ENCODE results near the gene DPP6.

DPP6 gene

DNA sequence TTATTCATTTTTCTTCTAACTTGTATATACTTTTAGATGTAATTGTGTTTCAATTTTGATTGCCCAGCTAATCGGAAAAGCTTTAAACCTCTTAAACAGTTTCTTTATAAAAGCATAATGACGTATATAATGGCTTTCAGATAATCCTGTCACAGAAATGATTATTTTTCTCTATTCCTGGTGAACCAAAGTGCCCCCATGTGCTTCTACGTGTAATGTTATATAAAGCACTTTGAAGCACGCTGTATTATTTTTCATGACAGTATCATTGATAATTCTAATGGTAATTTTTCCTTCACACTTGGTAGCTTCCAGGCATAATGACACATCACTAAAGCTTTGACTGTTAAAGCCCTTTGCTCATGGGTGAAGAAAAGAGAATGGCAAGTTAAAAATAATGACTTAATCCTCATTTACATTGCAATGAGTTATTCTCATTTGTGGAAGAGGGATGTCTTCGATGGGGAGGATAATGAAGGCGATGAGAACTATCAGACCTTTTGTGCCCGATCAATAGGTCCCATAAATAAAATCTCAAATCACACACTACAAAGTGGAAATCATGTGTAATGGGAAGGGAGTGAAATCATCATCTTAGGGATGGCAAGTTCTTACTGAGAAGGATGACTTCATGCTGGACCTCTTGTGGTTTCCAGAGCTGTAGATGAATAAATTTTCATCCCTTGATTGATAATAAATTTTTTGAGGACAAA, 460.1 kb downstream of the DPP6 start:
- no peak overlapping the region for H3K4me3 ChIP-seq (ENCODE audit: low read depth, low read length)
- H3K36me3 ChIP-seq: no peaks in the 10 kb centered on the region
- H3K27me3 ChIP-seq (ENCODE audit: insufficient read depth, low read depth, severe bottlenecking): peaks cover 8% of the 10 kb centered on the region
- DNase-seq: no peak
- peaks cover 4% of the 10 kb centered on the region for H3K9me3 ChIP-seq (ENCODE audit: severe bottlenecking)
- TF ChIP-seq, protein P1, sequence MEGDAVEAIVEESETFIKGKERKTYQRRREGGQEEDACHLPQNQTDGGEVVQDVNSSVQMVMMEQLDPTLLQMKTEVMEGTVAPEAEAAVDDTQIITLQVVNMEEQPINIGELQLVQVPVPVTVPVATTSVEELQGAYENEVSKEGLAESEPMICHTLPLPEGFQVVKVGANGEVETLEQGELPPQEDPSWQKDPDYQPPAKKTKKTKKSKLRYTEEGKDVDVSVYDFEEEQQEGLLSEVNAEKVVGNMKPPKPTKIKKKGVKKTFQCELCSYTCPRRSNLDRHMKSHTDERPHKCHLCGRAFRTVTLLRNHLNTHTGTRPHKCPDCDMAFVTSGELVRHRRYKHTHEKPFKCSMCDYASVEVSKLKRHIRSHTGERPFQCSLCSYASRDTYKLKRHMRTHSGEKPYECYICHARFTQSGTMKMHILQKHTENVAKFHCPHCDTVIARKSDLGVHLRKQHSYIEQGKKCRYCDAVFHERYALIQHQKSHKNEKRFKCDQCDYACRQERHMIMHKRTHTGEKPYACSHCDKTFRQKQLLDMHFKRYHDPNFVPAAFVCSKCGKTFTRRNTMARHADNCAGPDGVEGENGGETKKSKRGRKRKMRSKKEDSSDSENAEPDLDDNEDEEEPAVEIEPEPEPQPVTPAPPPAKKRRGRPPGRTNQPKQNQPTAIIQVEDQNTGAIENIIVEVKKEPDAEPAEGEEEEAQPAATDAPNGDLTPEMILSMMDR (IDR thresholded peaks at IDR 0.05; ENCODE audit: low read depth, low read length): no peak
- no peak overlapping the region for H3K27ac ChIP-seq

DNA sequence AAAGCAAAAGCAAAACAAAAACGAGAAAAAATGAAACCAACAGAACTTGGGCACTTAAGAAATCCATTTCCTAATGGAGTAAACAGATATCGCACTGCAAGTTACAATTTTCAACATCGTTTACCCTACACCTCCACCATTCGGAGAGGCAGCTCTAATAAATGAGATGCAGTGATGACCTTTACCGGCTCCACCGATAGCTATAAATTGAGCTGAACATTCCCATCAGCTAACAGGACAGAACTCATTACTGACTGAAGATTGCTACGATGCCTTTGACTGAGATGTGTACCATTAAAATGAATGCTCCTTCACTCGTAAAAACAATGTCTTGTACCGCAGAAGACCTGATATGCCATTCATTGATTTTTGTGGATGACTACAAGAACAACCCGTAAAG, 465.6 kb downstream of the DPP6 start:
- no peaks in the 10 kb centered on the region for H3K9me3 ChIP-seq (ENCODE audit: severe bottlenecking)
- H3K36me3 ChIP-seq: no peaks in the 10 kb centered on the region
- no peak overlapping the region for H3K4me3 ChIP-seq (ENCODE audit: low read depth, low read length)
- no peak overlapping the region for H3K27ac ChIP-seq
- peaks cover 24% of the 10 kb centered on the region for H3K27me3 ChIP-seq (ENCODE audit: insufficient read depth, low read depth, severe bottlenecking)
- TF ChIP-seq, protein P1 (IDR thresholded peaks at IDR 0.05; ENCODE audit: low read depth, low read length): no peak
- DNase-seq: no peak

DNA sequence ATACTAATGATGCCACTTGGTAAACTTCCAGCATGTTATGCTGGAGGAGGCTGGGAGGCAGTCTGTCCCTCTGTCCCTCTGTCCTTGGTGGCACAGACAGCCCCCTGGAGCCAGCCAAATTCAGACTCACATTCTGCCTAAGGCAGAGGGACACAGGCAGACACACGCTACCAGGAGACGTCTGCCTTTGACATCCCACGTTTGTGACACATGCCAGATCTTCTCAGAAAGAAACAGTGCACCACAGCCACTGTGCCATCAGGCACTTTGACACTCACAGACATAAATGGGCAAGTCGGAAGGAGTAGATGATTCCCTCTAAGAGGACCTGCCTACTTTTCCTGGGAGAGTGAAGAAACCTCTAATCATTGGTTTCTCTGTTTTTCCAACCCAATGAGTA, 467.0 kb downstream of the DPP6 start:
- H3K36me3 ChIP-seq: no peaks in the 10 kb centered on the region
- no peak for DNase-seq
- TF ChIP-seq, protein P1 (IDR thresholded peaks at IDR 0.05; ENCODE audit: low read depth, low read length): no peak
- no peak overlapping the region for H3K4me3 ChIP-seq (ENCODE audit: low read depth, low read length)
- H3K27me3 ChIP-seq (ENCODE audit: insufficient read depth, low read depth, severe bottlenecking): peaks cover 24% of the 10 kb centered on the region
- H3K27ac ChIP-seq: no peak overlapping the region
- no peaks in the 10 kb centered on the region for H3K9me3 ChIP-seq (ENCODE audit: severe bottlenecking)

DNA sequence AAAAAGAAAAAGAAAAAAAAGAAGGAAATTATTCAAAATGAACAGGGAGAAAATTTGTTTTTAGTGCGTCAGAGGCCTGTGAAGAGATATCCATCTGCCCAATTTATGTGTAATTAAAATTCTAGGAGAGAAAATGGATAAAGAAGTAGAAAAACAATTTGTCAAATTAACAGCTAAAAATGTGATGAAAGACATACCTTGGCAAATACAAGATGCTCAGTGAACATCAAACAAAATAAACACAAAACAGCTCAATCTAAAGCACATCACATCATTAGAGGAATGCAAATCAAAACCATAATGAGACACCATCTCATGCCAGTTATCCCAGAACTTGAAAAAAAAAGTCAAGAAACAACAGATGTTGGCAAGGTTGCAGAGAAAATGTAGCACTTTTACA, 477.9 kb downstream of the DPP6 start:
- H3K9me3 ChIP-seq (ENCODE audit: severe bottlenecking): no peaks in the 10 kb centered on the region
- peaks cover 17% of the 10 kb centered on the region for H3K27me3 ChIP-seq (ENCODE audit: insufficient read depth, low read depth, severe bottlenecking)
- H3K4me3 ChIP-seq (ENCODE audit: low read depth, low read length): no peak overlapping the region
- TF ChIP-seq, protein P1 (IDR thresholded peaks at IDR 0.05; ENCODE audit: low read depth, low read length): no peak
- no peak for DNase-seq
- no peak overlapping the region for H3K27ac ChIP-seq
- no peaks in the 10 kb centered on the region for H3K36me3 ChIP-seq

DNA sequence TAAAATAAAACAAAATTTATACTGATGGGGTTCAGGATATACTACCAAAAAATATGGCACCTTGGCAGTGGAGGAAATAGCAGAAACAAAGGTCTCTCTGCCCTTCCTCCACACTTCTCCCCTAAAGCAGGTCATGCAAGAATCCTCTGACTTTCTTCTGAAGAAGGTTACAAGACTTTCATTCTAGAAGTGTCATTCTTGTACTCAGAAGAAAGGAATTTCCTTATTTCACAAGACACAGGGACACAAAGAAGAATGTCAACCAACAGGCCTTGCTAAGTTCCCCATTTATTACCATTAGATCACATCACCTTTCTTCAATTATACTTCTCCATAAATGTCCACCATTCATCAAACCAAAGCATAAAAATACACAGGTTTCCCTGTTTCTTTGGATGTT, 480.6 kb downstream of the DPP6 start:
- no peak for DNase-seq

More for the DNA sequence above, 480.6 kb downstream of the DPP6 start:
- Histone ChIP-seq H3K27me3 (ENCODE audit: insufficient read depth, low read depth, severe bottlenecking) (peaks cover 11% of the 10 kb centered on the region), H3K27ac (no peak overlapping the region), H3K4me3 (ENCODE audit: low read depth, low read length) (no peak overlapping the region), H3K36me3 (no peaks in the 10 kb centered on the region), H3K9me3 (ENCODE audit: severe bottlenecking) (no peaks in the 10 kb centered on the region)
- TF ChIP-seq, protein P1 (IDR thresholded peaks at IDR 0.05; ENCODE audit: low read depth, low read length): no peak
